Neural cell (in vitro differentiated cells): ENCODE results near the gene ITPKB. TPM values are rescaled to one million over a fixed set of nuclear protein-coding genes. Genes with fewer than 3 reads are reported as not detected.

Experiments
- H2AFZ ChIP-seq: fragments of 200-600, 300-800 bp; sonication (generic), shearing (Covaris generic); 2 replicates; pipeline ENCODE4 v1.6.0; 2014; ENCODE audit warnings: low read depth, mild to moderate bottlenecking, antibody characterized with exemption, low read length, moderate library complexity
- H3F3A ChIP-seq: fragments of 200-600 bp; shearing (Covaris generic); 2 replicates; pipeline ENCODE4 v1.6.1; 2016; ENCODE audit warnings: mild to moderate bottlenecking, moderate library complexity, mixed read lengths, antibody characterized with exemption, low read length; ENCODE audit not compliant: insufficient read depth, poor library complexity, severe bottlenecking
- H3K27ac ChIP-seq: fragments of 200-600, 300-800 bp; sonication (generic), shearing (Covaris generic); 2 replicates; pipeline ENCODE4 v1.5.1; 2014; ENCODE audit warnings: mild to moderate bottlenecking, low read length, moderate library complexity
- H3K27me3 ChIP-seq: fragments of 300-800, 200-600 bp; sonication (generic), shearing (Covaris generic); 2 replicates; pipeline ENCODE4 v1.6.0; 2014; ENCODE audit warnings: mild to moderate bottlenecking, low read depth, low read length, moderate library complexity; ENCODE audit not compliant: insufficient read depth
- H3K36me3 ChIP-seq: fragments of 300-800, 200-600 bp; sonication (generic), shearing (Covaris generic); 2 replicates; pipeline ENCODE4 v1.5.1; 2014; ENCODE audit warnings: mild to moderate bottlenecking, antibody characterized with exemption, low read length, moderate library complexity; ENCODE audit not compliant: insufficient read depth
- H3K4me2 ChIP-seq: fragments of 300-800, 200-600 bp; sonication (generic), shearing (Covaris generic); 2 replicates; pipeline ENCODE4 v1.6.0; 2014; ENCODE audit warnings: mild to moderate bottlenecking, low read length
- H3K4me3 ChIP-seq: fragments of 300-800, 200-600 bp; sonication (generic), shearing (Covaris generic); 2 replicates; pipeline ENCODE4 v1.5.1; 2014; ENCODE audit warnings: mild to moderate bottlenecking, low read length, moderate library complexity
- H3K79me2 ChIP-seq: fragments of 200-600 bp; shearing (Covaris generic); replicated peaks from 2 replicates; pipeline ENCODE4 v1.6.0; 2014; ENCODE audit warnings: mild to moderate bottlenecking, low read length, moderate library complexity; ENCODE audit not compliant: insufficient read depth
- H3K9ac ChIP-seq: fragments of 300-800, 200-600 bp; sonication (generic), shearing (Covaris generic); 2 replicates; pipeline ENCODE4 v1.6.1; 2016; ENCODE audit warnings: mild to moderate bottlenecking, low read length, mixed read lengths
- H3K9me2 ChIP-seq: fragments of 200-600 bp; shearing (Covaris generic); 2 replicates; pipeline ENCODE4 v1.6.1; 2016; ENCODE audit warnings: mild to moderate bottlenecking, low read length, mixed read lengths; ENCODE audit not compliant: insufficient read depth
- H3K9me3 ChIP-seq: fragments of 200-600, 300-800 bp; sonication (generic), shearing (Covaris generic); 2 replicates; pipeline ENCODE4 v1.6.1; 2016; ENCODE audit warnings: mild to moderate bottlenecking, mixed run types, low read length, moderate library complexity, mixed read lengths
- H4K20me1 ChIP-seq: fragments of 200-600 bp; shearing (Covaris generic); 2 replicates; pipeline ENCODE4 v1.6.1; 2016; ENCODE audit warnings: mild to moderate bottlenecking, mixed run types; ENCODE audit not compliant: insufficient read depth
- CTCF ChIP-seq: fragments of 450-650 bp; IDR thresholded peaks from 2 replicates; pipeline ENCODE4 v1.5.1; 2014; ENCODE audit warnings: antibody characterized with exemption, mild to moderate bottlenecking, moderate library complexity; ENCODE audit not compliant: poor library complexity, severe bottlenecking
- EP300 ChIP-seq: fragments of 450-650 bp; conservative IDR thresholded peaks from 2 replicates; pipeline ENCODE4 v1.6.1; 2014; ENCODE audit warnings: antibody characterized with exemption, mild to moderate bottlenecking, moderate library complexity; ENCODE audit not compliant: poor library complexity, severe bottlenecking
- EZH2 ChIP-seq: fragments of 200-600, 300-800 bp; shearing (Covaris generic), sonication (generic); IDR thresholded peaks from 2 replicates; pipeline ENCODE4 v1.6.1; 2014; ENCODE audit warnings: antibody characterized with exemption, low read length, borderline replicate concordance, mild to moderate bottlenecking; ENCODE audit not compliant: insufficient read depth, poor library complexity, severe bottlenecking
- MXI1 ChIP-seq: fragments of 450-650 bp; conservative IDR thresholded peaks from 2 replicates; pipeline ENCODE4 v1.6.1; 2014; ENCODE audit warnings: antibody characterized with exemption, mild to moderate bottlenecking; ENCODE audit not compliant: poor library complexity, severe bottlenecking
- POLR2AphosphoS5 ChIP-seq: IDR thresholded peaks from 2 replicates; pipeline ENCODE4 v1.6.1; 2012
- RAD21 ChIP-seq: fragments of 450-650 bp; conservative IDR thresholded peaks from 2 replicates; pipeline ENCODE4 v1.6.1; 2014; ENCODE audit warnings: antibody characterized with exemption, mild to moderate bottlenecking, moderate library complexity
- REST ChIP-seq: IDR thresholded peaks from 2 replicates; pipeline ENCODE4 v1.6.1; 2012; ENCODE audit warnings: borderline replicate concordance
- SMC3 ChIP-seq: fragments of 450-650 bp; conservative IDR thresholded peaks from 2 replicates; pipeline ENCODE4 v1.6.1; 2014; ENCODE audit warnings: antibody characterized with exemption, mild to moderate bottlenecking, moderate library complexity; ENCODE audit not compliant: poor library complexity
- TAF1 ChIP-seq: IDR thresholded peaks from 2 replicates; pipeline ENCODE4 v1.6.1; 2012; ENCODE audit warnings: low read depth
- polyA plus RNA-seq: library from polyadenylated mRNA; depleted of rRNA; stranded (reverse); fragments of >200 nt; gene quantifications from 2 replicates; pipeline ENCODE4 v1.2.3, GENCODE V29; 2014

Gene ITPKB
- polyA plus RNA-seq, 1 donor from 2014 or later: 0.19 TPM

GRCh38 chr1:226651041-226651731 is 87.9 kb downstream of the ITPKB start:
- Histone ChIP-seq H3K27ac (no peak overlapping the region), H3K9me2 (no peaks in the 10 kb centered on the region), H3K27me3 (no peaks in the 10 kb centered on the region), H3K79me2 (no peaks in the 10 kb centered on the region), H3K4me3 (no peak overlapping the region), H3K9me3 (no peaks in the 10 kb centered on the region), H2AFZ (no peak overlapping the region), H3K4me2 (no peak overlapping the region), H3K36me3 (no peaks in the 10 kb centered on the region), H3K9ac (no peak overlapping the region), H4K20me1 (no peaks in the 10 kb centered on the region), H3F3A (no peaks in the 10 kb centered on the region)
- no peak for TF ChIP-seq EP300
- TF ChIP-seq REST: no peak
- TF ChIP-seq SMC3: no peak
- no peak for TF ChIP-seq POLR2AphosphoS5
- no peak for TF ChIP-seq MXI1
- no peak for TF ChIP-seq TAF1
- no peak for TF ChIP-seq EZH2
- no peak for TF ChIP-seq CTCF
- TF ChIP-seq RAD21: no peak

- Histone ChIP-seq H3K9me2 (no peaks in the 10 kb centered on the region), H3K36me3 (no peaks in the 10 kb centered on the region), H3K27ac (no peak overlapping the region), H4K20me1 (no peaks in the 10 kb centered on the region), H3K9ac (no peak overlapping the region), H3K79me2 (no peaks in the 10 kb centered on the region), H3K9me3 (no peaks in the 10 kb centered on the region), H3K4me3 (no peak overlapping the region), H3K27me3 (no peaks in the 10 kb centered on the region), H3K4me2 (no peak overlapping the region), H3F3A (no peaks in the 10 kb centered on the region), H2AFZ (no peak overlapping the region)
- TF ChIP-seq EZH2 (no peak), REST (no peak), SMC3 (no peak), TAF1 (no peak), POLR2AphosphoS5 (no peak), RAD21 (no peak), MXI1 (no peak), CTCF (no peak), EP300 (no peak)
Observed at GRCh38 chr1:226650236-226650841, 88.7 kb downstream of the ITPKB start.
